IMR-90 (cell line): Measurements from ENCODE around the gene CYB5B. TPM values are rescaled to one million over a fixed set of nuclear protein-coding genes. Genes with fewer than 3 reads are reported as not detected.

Source experiments
- ATAC-seq: fragments of 200-7000 bp; cut with Tn5 transposase; 2 replicates; pipeline ENCODE4 v1.9.1; 2020; ENCODE audit warnings: low read depth, mild to moderate bottlenecking, moderate library complexity
- BruUV-seq: library from RNA; stranded (reverse); fragments of 400-500 nt; replicated peaks from 2 replicates; lab custom pipeline; 2021; lab: Mats Ljungman, UMichigan
- CTCF ChIA-PET: fragments of 300-600 bp; formaldehyde crosslinking; extraction: SDS; loops from one replicate; lab custom pipeline; 2021; ENCODE audit warnings: antibody characterized with exemption; lab: Yijun Ruan, JAX
- POLR2A ChIA-PET: fragments of 300-600 bp; sonication (Branson Sonifier 250); formaldehyde crosslinking; loops from one replicate; lab custom pipeline; 2022; ENCODE audit warnings: antibody characterized with exemption; ENCODE audit not compliant: unreplicated experiment; lab: Charles Lee
- DNase-seq: peaks from one replicate; pipeline ENCODE4 v3.0.0; 2013
- H2AFZ ChIP-seq: replicated peaks from 2 replicates; pipeline ENCODE3; 2013; ENCODE audit warnings: low read length, mild to moderate bottlenecking; ENCODE audit not compliant: poor library complexity
- H2AK5ac ChIP-seq: 2 replicates; pipeline ENCODE4 v1.6.1; 2013; ENCODE audit warnings: low read depth, low read length, inconsistent platforms
- H2AK9ac ChIP-seq: replicated peaks from 2 replicates; pipeline ENCODE3; 2013; ENCODE audit warnings: mild to moderate bottlenecking, low read depth, low read length, moderate library complexity; ENCODE audit not compliant: poor library complexity
- H2BK120ac ChIP-seq: 2 replicates; pipeline ENCODE4 v1.6.1; 2013; ENCODE audit warnings: low read depth, low read length, inconsistent platforms
- H2BK15ac ChIP-seq: 3 replicates; pipeline ENCODE4 v1.6.1; 2013; ENCODE audit warnings: low read depth, low read length, inconsistent platforms
- H2BK20ac ChIP-seq: 2 replicates; pipeline ENCODE4 v1.6.1; 2013; ENCODE audit warnings: low read depth, mild to moderate bottlenecking, inconsistent platforms, low read length, moderate library complexity
- H2BK5ac ChIP-seq: 2 replicates; pipeline ENCODE4 v1.6.1; 2013; ENCODE audit warnings: mild to moderate bottlenecking, low read depth, low read length, inconsistent platforms; ENCODE audit not compliant: poor library complexity, severe bottlenecking
- H3K14ac ChIP-seq: replicated peaks from 2 replicates; pipeline ENCODE4 v1.6.1; 2013; ENCODE audit warnings: low read depth, low read length, inconsistent platforms
- H3K18ac ChIP-seq: 2 replicates; pipeline ENCODE4 v1.6.1; 2013; ENCODE audit warnings: low read depth, low read length, control low read depth
- H3K23ac ChIP-seq: 2 replicates; pipeline ENCODE4 v1.6.1; 2013; ENCODE audit warnings: low read depth, low read length, inconsistent platforms
- H3K27ac ChIP-seq: 2 replicates; pipeline ENCODE4 v1.5.1; 2013; ENCODE audit warnings: mild to moderate bottlenecking, control low read depth, low read length; ENCODE audit not compliant: insufficient read depth
- H3K27me3 ChIP-seq: 2 replicates; pipeline ENCODE4 v1.6.1; 2013; ENCODE audit warnings: low read length; ENCODE audit not compliant: control insufficient read depth, insufficient read depth
- H3K36me3 ChIP-seq: 2 replicates; pipeline ENCODE4 v1.6.1; 2013; ENCODE audit warnings: low read length, mixed read lengths; ENCODE audit not compliant: control insufficient read depth, insufficient read depth
- H3K4ac ChIP-seq: 2 replicates; pipeline ENCODE4 v1.6.1; 2013; ENCODE audit warnings: low read depth, low read length, inconsistent platforms
- H3K4me1 ChIP-seq: 2 replicates; pipeline ENCODE4 v1.6.1; 2013; ENCODE audit warnings: low read length, mixed read lengths; ENCODE audit not compliant: control insufficient read depth, insufficient read depth
- H3K4me2 ChIP-seq: 2 replicates; pipeline ENCODE4 v1.6.1; 2013; ENCODE audit warnings: low read depth, mild to moderate bottlenecking, control low read depth, low read length, moderate library complexity
- H3K4me3 ChIP-seq: 2 replicates; pipeline ENCODE4 v1.5.1; 2013; ENCODE audit warnings: low read depth, mild to moderate bottlenecking, control low read depth, low read length, moderate library complexity; ENCODE audit not compliant: insufficient read depth
- H3K56ac ChIP-seq: 2 replicates; pipeline ENCODE4 v1.6.1; 2013; ENCODE audit warnings: low read length, inconsistent platforms; ENCODE audit not compliant: insufficient read depth; ENCODE audit errors: extremely low read depth
- H3K79me1 ChIP-seq, 2 experiments: 2 replicates each; pipeline ENCODE4 v1.6.1; 2013; ENCODE audit warnings: low read length in 2 of 2, inconsistent platforms in 1 of 2, low read depth in 1 of 2
- H3K9ac ChIP-seq: 2 replicates; pipeline ENCODE4 v1.6.1; 2013; ENCODE audit warnings: low read depth, low read length, control low read depth
- H3K9me1 ChIP-seq: 2 replicates; pipeline ENCODE4 v1.6.1; 2013; ENCODE audit warnings: low read length, inconsistent platforms; ENCODE audit not compliant: insufficient read depth
- H3K9me3 ChIP-seq: 2 replicates; pipeline ENCODE4 v1.6.1; 2013; ENCODE audit warnings: low read length; ENCODE audit not compliant: control insufficient read depth, insufficient read depth
- H4K20me1 ChIP-seq: 2 replicates; pipeline ENCODE4 v1.6.1; 2013; ENCODE audit warnings: low read length, inconsistent platforms; ENCODE audit not compliant: insufficient read depth
- H4K5ac ChIP-seq: 2 replicates; pipeline ENCODE4 v1.6.1; 2013; ENCODE audit warnings: mild to moderate bottlenecking, low read depth, low read length, control low read depth
- H4K8ac ChIP-seq, 2 experiments: 2 replicates each; pipeline ENCODE4 v1.6.1; 2013; ENCODE audit warnings: low read depth in 2 of 2, low read length in 2 of 2, control low read depth in 1 of 2, inconsistent platforms in 1 of 2
- H4K91ac ChIP-seq: 2 replicates; pipeline ENCODE4 v1.6.1; 2013; ENCODE audit warnings: low read depth, low read length, inconsistent platforms; ENCODE audit not compliant: insufficient read depth
- BHLHE40 ChIP-seq: fragments of 150-350 bp; IDR thresholded peaks from 2 replicates; pipeline ENCODE4 v1.6.1; 2016; ENCODE audit warnings: mild to moderate bottlenecking, low read depth, low read length
- CEBPB ChIP-seq: IDR thresholded peaks from 2 replicates; pipeline ENCODE4 v1.6.1; 2012; ENCODE audit warnings: low read depth, low read length, improper control_type of control experiment
- CHD1 ChIP-seq: IDR thresholded peaks from 2 replicates; pipeline ENCODE4 v1.6.1; 2012; ENCODE audit warnings: low read depth, low read length, improper control_type of control experiment
- CTCF ChIP-seq: conservative IDR thresholded peaks from 2 replicates; pipeline ENCODE4 v1.5.1; 2012; ENCODE audit warnings: mild to moderate bottlenecking, low read depth, low read length, improper control_type of control experiment
- ELK1 ChIP-seq: fragments of 150-350 bp; IDR thresholded peaks from 2 replicates; pipeline ENCODE4 v1.6.1; 2016; ENCODE audit warnings: low read depth, mild to moderate bottlenecking, low read length, moderate library complexity, borderline replicate concordance
- FOS ChIP-seq: fragments of 150-350 bp; IDR thresholded peaks from 2 replicates; pipeline ENCODE4 v1.6.1; 2016; ENCODE audit warnings: low read depth, low read length
- MAFK ChIP-seq: IDR thresholded peaks from 2 replicates; pipeline ENCODE4 v1.6.1; 2012; ENCODE audit warnings: low read depth, low read length, improper control_type of control experiment
- MAZ ChIP-seq: IDR thresholded peaks from 2 replicates; pipeline ENCODE4 v1.6.1; 2012; ENCODE audit warnings: low read depth, mild to moderate bottlenecking, low read length, improper control_type of control experiment, moderate library complexity, borderline replicate concordance
- MXI1 ChIP-seq: IDR thresholded peaks from 2 replicates; pipeline ENCODE4 v1.6.1; 2012; ENCODE audit warnings: low read depth, mild to moderate bottlenecking, low read length, moderate library complexity, borderline replicate concordance
- NFE2L2 ChIP-seq: fragments of 150-350 bp; IDR thresholded peaks from 2 replicates; pipeline ENCODE4 v1.6.1; 2016; ENCODE audit warnings: low read depth, mild to moderate bottlenecking, low read length
- POLR2A ChIP-seq: IDR thresholded peaks from 2 replicates; pipeline ENCODE4 v1.6.1; 2012; ENCODE audit warnings: mild to moderate bottlenecking, low read depth, low read length
- RAD21 ChIP-seq: IDR thresholded peaks from 2 replicates; pipeline ENCODE4 v1.6.1; 2012; ENCODE audit warnings: low read length, improper control_type of control experiment
- RFX5 ChIP-seq: IDR thresholded peaks from 2 replicates; pipeline ENCODE4 v1.8.0; 2012; ENCODE audit warnings: low read depth, mild to moderate bottlenecking, low read length, moderate library complexity
- SMC3 ChIP-seq: fragments of 150-350 bp; IDR thresholded peaks from 2 replicates; pipeline ENCODE4 v1.6.1; 2016; ENCODE audit warnings: low read depth, mild to moderate bottlenecking, antibody characterized with exemption, low read length, moderate library complexity
- USF2 ChIP-seq: fragments of 150-350 bp; IDR thresholded peaks from 2 replicates; pipeline ENCODE4 v1.6.1; 2017; ENCODE audit warnings: mild to moderate bottlenecking, antibody characterized with exemption, low read length, low read depth
- WGBS, 2 experiments: methylation state at CpG; one replicate each; pipeline versions ENCODE4 v1.1.5 to v1.1.7; 2013; ENCODE audit warnings: missing lambda C conversion rate in 2 of 2; ENCODE audit not compliant: insufficient read length in 1 of 2; ENCODE audit errors: extremely low coverage in 2 of 2; 5-methylcytosine and 5-hydroxymethylcytosine counted together
- dilution Hi-C: fragments of 300-500 bp; cut with HindIII; formaldehyde crosslinking; loops from one replicate; pipeline ENCODE4 v1.14.3; 2018; ENCODE audit warnings: low sequenced_read_pairs; ENCODE audit not compliant: unreplicated experiment
- in situ Hi-C: fragments of 300-500 bp; cut with MboI; formaldehyde crosslinking; loops from 3 replicates; pipeline ENCODE4 v1.14.3; 2019; ENCODE audit warnings: low sequenced_read_pairs, inconsistent platforms, mixed read lengths
- intact Hi-C: fragments of 100-400 bp; cut with micrococcal nuclease; formaldehyde crosslinking; loops from 2 replicates; pipeline ENCODE4 v1.10.0; 2022
- polyA plus RNA-seq, 3 experiments: library from polyadenylated mRNA; depleted of rRNA; stranded (reverse); fragments of >200 nt; gene quantifications; 2 replicates each; pipeline ENCODE4 v1.2.3, GENCODE V29; 2012; ENCODE audit warnings: low replicate concordance in 1 of 3
- total RNA-seq: library from RNA; depleted of rRNA; stranded (reverse); fragments of >200 nt; gene quantifications from 2 replicates; pipeline ENCODE4 v1.2.3, GENCODE V29; 2012

The CYB5B gene
- total and polyA plus RNA-seq, 2 of the 4 experiments (the other 2 are of a cell fraction) = 100 to 102 TPM

GRCh38 chr16:69469807-69470561 is 45.6 kb downstream of the CYB5B start:
- POLR2A ChIA-PET = interaction anchor here (0.8 to 1.2 kb wide), 2 partner anchors 26 to 99 kb away, joined by 3 to 4 read pairs; no protein-coding TSS in a partner anchor
- H3K9me3 ChIP-seq = no peaks in the 10 kb centered on the region
- DNase-seq (no peak), ATAC-seq (no peak)
- no peak overlapping the region for H2AK9ac ChIP-seq
- no peak overlapping the region for H3K23ac ChIP-seq
- no peak overlapping the region for H3K14ac ChIP-seq
- no peaks in the 10 kb centered on the region for H4K20me1 ChIP-seq
- H3K4me1 ChIP-seq = peaks cover 15% of the 10 kb centered on the region
- dilution Hi-C loops = no loop called here
- in situ Hi-C loops = no loop called here
- intact Hi-C loops = loop anchor here (5.0 kb wide), 1 partner anchor 97 kb away; the partner anchor contains the start of gene NFAT5
- no peak overlapping the region for H3K9ac ChIP-seq
- H3K36me3 ChIP-seq = 0 out of 2 replicates have a peak, but pooled peaks cover 2% of the 10 kb centered on the region
- H4K5ac ChIP-seq = no peak overlapping the region
- no peak overlapping the region for H3K56ac ChIP-seq
- no peak overlapping the region for H2BK15ac ChIP-seq
- H4K91ac ChIP-seq = no peak overlapping the region
- H3K4ac ChIP-seq = no peak overlapping the region
- no peak overlapping the region for H4K8ac ChIP-seq
- no CpG with 5 or more reads among the region's 4 CpGs for WGBS, 2 experiments
- peaks cover 6 to 13% of the 10 kb centered on the region in 2 experiments; a peak in 3 of 4 replicates for H3K79me1 ChIP-seq
- H2AFZ ChIP-seq = no peak overlapping the region
- no TSS peak for BruUV-seq
- no peak overlapping the region for H3K4me2 ChIP-seq
- H2BK5ac ChIP-seq = no peak overlapping the region
- H3K27me3 ChIP-seq = no peaks in the 10 kb centered on the region
- no peak overlapping the region for H2AK5ac ChIP-seq
- H3K27ac ChIP-seq = no peak overlapping the region
- CTCF ChIA-PET = interaction anchor here (0.9 kb wide), 1 partner anchor 73 kb away, joined by 5 read pairs; no protein-coding TSS in a partner anchor
- H2BK20ac ChIP-seq = no peak overlapping the region
- no peak overlapping the region for H3K4me3 ChIP-seq
- H2BK120ac ChIP-seq = no peak overlapping the region
- H3K18ac ChIP-seq = no peak overlapping the region
- peaks cover 10% of the 10 kb centered on the region for H3K9me1 ChIP-seq
- TF ChIP-seq CEBPB (no peak), USF2 (no peak), RAD21 (no peak), CHD1 (no peak), MXI1 (no peak), RFX5 (no peak), CTCF (no peak), FOS (no peak), ELK1 (no peak), POLR2A (no peak), NFE2L2 (no peak), MAFK (no peak), MAZ (no peak), BHLHE40 (no peak), SMC3 (no peak)
